LNCaP clone FGC (cell line): ENCODE data around the gene BTD.

Source experiments
- DNase-seq: peaks from one replicate; pipeline ENCODE4 v3.0.0-alpha.2; 2011; ENCODE audit warnings: low read depth
- H3K4me3 ChIP-seq: 2 replicates; pipeline ENCODE4 v1.5.1; 2011; ENCODE audit warnings: mild to moderate bottlenecking, low read depth, low read length, control low read depth
- CTCF ChIP-seq: IDR thresholded peaks from 2 replicates; pipeline ENCODE4 v1.5.1; 2012; ENCODE audit warnings: mild to moderate bottlenecking; ENCODE audit not compliant: control insufficient read depth, insufficient read depth; ENCODE audit errors: extremely low read depth

Gene BTD

GRCh38 chr3:15682561-15683185 is 81.1 kb downstream of the BTD start:
- H3K4me3 ChIP-seq = no peak overlapping the region
- no peak for DNase-seq
- TF ChIP-seq CTCF = no peak

GRCh38 chr3:15683253-15683652 is 81.7 kb downstream of the BTD start:
- DNase-seq = no peak
- no peak overlapping the region for H3K4me3 ChIP-seq
- no peak for TF ChIP-seq CTCF

DNA sequence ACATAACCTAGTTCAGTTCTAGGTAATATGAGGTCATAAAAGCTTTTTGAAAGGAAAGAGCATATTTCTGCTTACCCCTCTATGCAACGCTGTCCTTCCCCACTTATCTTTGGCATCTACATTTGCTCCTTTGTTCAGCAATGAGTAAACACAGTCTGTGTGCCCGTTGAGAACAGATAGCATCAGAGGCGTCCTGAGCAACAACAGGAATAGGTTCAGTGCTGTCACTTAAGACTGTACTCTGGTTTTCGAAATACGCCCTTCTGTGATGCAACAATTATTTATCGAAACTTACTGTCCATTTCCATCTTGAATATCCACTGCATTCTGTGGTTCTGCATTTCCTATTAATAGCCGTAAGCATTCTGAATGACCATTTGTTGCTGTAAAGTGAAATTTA is 84.4 kb downstream of the BTD start:
- no peak overlapping the region for H3K4me3 ChIP-seq
- TF ChIP-seq CTCF = no peak
- DNase-seq = peak; percentile 94

- TF ChIP-seq CTCF = no peak
- no peak overlapping the region for H3K4me3 ChIP-seq
- DNase-seq = no peak
Measured at GRCh38 chr3:15690230-15690629, 88.7 kb downstream of the BTD start.

- no peak for DNase-seq
- TF ChIP-seq CTCF = no peak
- no peak overlapping the region for H3K4me3 ChIP-seq
Measured at GRCh38 chr3:15690748-15691147, 89.2 kb downstream of the BTD start.

GRCh38 chr3:15693355-15693754 is 91.8 kb downstream of the BTD start:
- TF ChIP-seq CTCF = 0 out of 2 replicates have a peak, but pooled peaks have one; percentile 17
- DNase-seq = no peak
- H3K4me3 ChIP-seq = no peak overlapping the region

DNA sequence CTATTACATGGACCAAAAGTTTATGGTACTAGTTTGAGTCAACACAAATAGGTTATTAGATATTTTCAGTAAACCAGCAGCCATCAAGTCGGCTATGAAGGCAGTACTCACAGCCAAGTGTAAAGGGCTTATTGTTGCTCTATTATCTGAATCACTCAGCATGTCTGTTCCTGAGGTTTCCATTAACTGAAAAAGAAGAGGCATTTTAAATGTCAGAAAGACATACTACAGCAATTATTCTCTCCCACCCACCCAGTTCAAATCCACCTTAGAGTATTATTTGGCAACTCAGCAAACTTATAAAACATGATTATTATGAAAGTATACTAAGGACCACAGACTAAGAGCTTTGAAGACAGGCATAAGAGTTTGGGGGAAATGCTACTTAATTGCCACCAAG is 93.1 kb downstream of the BTD start:
- no peak for DNase-seq
- no peak overlapping the region for H3K4me3 ChIP-seq
- TF ChIP-seq CTCF = no peak
